SK-N-SH treated with all-trans-retinoic acid at 6 μM for 48 hours (cell line): ENCODE results near the gene TRAP1.

Experiments used
- CSRNP3 ChIP-seq: fragments of 250-450 bp; sonication (Bioruptor Pico); IDR thresholded peaks from 2 replicates; pipeline ENCODE4 v1.5.1; 2021; ENCODE audit warnings: mild to moderate bottlenecking, moderate library complexity
- RARB ChIP-seq: fragments of 250-450 bp; sonication (Bioruptor Pico); IDR thresholded peaks from 2 replicates; pipeline ENCODE4 v1.8.0; 2021; ENCODE audit warnings: mild to moderate bottlenecking, moderate library complexity
- ZFP30 ChIP-seq: fragments of 450-650 bp; formaldehyde crosslinking; IDR thresholded peaks from 2 replicates; pipeline ENCODE4 v1.5.0; 2022; ENCODE audit warnings: mild to moderate bottlenecking, moderate library complexity

DNA sequence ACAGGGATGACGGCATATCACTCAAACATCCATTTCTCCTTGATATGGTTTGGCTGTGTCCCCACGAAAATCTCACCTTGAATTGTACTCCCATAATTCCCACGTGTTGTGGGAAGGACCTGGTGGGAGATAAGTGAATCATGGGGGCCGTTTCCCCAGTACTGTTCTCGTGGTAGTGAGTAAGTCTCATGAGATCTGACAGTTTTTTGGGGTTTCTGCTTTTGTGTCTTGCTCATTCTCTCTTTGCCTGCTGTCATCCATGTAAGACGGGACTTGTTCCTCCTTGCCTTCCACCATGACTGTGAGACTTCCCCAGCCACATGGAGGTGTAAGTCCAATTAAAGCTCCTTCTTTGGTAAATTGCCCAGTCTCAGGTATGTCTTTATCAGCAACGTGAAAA, 30.3 kb downstream of the TRAP1 start:
- no peak for TF ChIP-seq ZFP30 (CRISPR knock-in tag)
- no peak for TF ChIP-seq RARB
- TF ChIP-seq CSRNP3 (CRISPR knock-in tag) = no peak
